Measurements from ENCODE around the gene GJD4. TPM values are rescaled to one million over a fixed set of nuclear protein-coding genes. Genes with fewer than 3 reads are reported as not detected.

The GJD4 gene
- total RNA-seq, 1 experiment from 2014 or later: not detected

GRCh38 chr10:35642793-35643114 lies 37.6 kb downstream of the GJD4 start:
- no peaks in the 10 kb centered on the region for H3K27me3 Mint-ChIP-seq (ENCODE audit: insufficient read depth, unreplicated experiment)
- TF ChIP-seq, protein P1, sequence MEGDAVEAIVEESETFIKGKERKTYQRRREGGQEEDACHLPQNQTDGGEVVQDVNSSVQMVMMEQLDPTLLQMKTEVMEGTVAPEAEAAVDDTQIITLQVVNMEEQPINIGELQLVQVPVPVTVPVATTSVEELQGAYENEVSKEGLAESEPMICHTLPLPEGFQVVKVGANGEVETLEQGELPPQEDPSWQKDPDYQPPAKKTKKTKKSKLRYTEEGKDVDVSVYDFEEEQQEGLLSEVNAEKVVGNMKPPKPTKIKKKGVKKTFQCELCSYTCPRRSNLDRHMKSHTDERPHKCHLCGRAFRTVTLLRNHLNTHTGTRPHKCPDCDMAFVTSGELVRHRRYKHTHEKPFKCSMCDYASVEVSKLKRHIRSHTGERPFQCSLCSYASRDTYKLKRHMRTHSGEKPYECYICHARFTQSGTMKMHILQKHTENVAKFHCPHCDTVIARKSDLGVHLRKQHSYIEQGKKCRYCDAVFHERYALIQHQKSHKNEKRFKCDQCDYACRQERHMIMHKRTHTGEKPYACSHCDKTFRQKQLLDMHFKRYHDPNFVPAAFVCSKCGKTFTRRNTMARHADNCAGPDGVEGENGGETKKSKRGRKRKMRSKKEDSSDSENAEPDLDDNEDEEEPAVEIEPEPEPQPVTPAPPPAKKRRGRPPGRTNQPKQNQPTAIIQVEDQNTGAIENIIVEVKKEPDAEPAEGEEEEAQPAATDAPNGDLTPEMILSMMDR (IDR thresholded peaks at IDR 0.05; ENCODE audit: unreplicated experiment): no peak
- BruUV-seq (replicated peaks): no TSS peak
- intact Hi-C loops (cut with micrococcal nuclease): loop anchor here (1.0 to 10.0 kb wide), 6 partner anchors 582 to 1136 kb away; no protein-coding TSS in a partner anchor
- H3K4me3 Mint-ChIP-seq (ENCODE audit: unreplicated experiment): peak overlapping the region; percentile 85
- no peaks in the 10 kb centered on the region for H3K9me3 Mint-ChIP-seq (ENCODE audit: unreplicated experiment)
- peak overlapping the region; percentile 31 for H3K27ac Mint-ChIP-seq (ENCODE audit: low read depth, unreplicated experiment)
- POLR2A ChIA-PET: no interaction called here
- H3K4me1 Mint-ChIP-seq (ENCODE audit: insufficient read depth, unreplicated experiment): peaks cover 6% of the 10 kb centered on the region
- CTCF ChIA-PET: no interaction called here
- DNase-seq (ENCODE audit: unreplicated experiment): no peak
- peaks cover 37% of the 10 kb centered on the region for H3K36me3 Mint-ChIP-seq (ENCODE audit: insufficient read depth, unreplicated experiment)

DNA sequence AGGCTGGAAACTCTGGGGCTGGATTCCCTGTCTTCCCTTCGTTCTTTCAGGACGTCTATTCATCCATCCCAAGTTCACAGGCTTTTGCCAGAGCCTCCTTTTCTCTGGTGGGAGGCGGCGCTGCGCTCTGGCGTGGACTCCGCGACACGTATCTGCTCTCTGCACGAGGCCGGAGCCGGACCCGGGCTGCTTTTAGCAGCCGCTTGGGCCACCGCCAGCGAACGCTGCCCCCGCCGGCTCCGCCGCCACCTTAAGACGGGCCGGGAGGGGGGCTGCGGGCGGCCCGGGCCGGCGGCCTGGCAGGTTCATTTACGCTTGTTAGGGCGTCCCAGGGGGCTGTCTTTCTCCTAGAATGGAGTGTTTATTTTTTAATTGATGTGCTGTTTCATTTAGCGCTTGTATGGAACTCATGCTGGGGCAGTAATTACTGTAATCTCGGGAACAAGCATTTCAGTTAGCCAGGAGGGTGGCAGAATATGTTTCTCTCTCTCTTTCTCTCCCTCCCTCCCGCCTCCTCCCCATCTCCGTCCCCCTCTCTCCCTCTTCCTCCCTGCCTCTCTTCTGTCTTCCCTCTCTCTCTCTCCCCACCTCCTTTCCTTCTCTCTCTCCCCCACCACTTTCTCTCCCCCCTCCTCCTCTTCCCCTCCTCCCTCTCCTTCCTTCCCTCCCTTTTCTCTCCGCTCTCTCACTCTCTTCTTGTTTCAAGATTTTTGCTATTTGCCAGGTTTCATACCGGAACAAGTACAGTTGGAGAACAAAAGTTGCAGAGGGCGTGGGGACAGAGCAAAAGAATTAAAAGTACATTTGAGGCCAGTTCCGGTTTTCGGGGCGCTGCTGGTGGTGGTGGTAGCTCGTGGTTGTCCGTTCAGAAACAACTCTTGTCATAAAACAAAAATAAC lies 38.3 kb downstream of the GJD4 start:
- ChIA-PET CTCF (interaction anchor here (0.6 to 1.1 kb wide), 3 partner anchors 98 to 885 kb away, joined by 3 to 4 read pairs (median 3); no protein-coding TSS in a partner anchor), POLR2A (interaction anchor here (0.9 to 1.1 kb wide), 2 partner anchors 1097 to 1136 kb away, joined by 4 to 6 read pairs; no protein-coding TSS in a partner anchor)
- peaks cover 6% of the 10 kb centered on the region for H3K4me1 Mint-ChIP-seq (ENCODE audit: insufficient read depth, unreplicated experiment)
- peak overlapping the region; percentile 85 for H3K4me3 Mint-ChIP-seq (ENCODE audit: unreplicated experiment)
- H3K27ac Mint-ChIP-seq (ENCODE audit: low read depth, unreplicated experiment): no peak overlapping the region
- TF ChIP-seq, protein P1 (IDR thresholded peaks at IDR 0.05; ENCODE audit: unreplicated experiment): no peak
- BruUV-seq (replicated peaks): no TSS peak
- peaks cover 31% of the 10 kb centered on the region for H3K36me3 Mint-ChIP-seq (ENCODE audit: insufficient read depth, unreplicated experiment)
- H3K27me3 Mint-ChIP-seq (ENCODE audit: insufficient read depth, unreplicated experiment): no peaks in the 10 kb centered on the region
- H3K9me3 Mint-ChIP-seq (ENCODE audit: unreplicated experiment): no peaks in the 10 kb centered on the region
- peak; percentile 33 for DNase-seq (ENCODE audit: unreplicated experiment)
- intact Hi-C loops (cut with micrococcal nuclease): loop anchor here (2.0 to 10.0 kb wide), 5 partner anchors 581 to 1135 kb away; no protein-coding TSS in a partner anchor

DNA sequence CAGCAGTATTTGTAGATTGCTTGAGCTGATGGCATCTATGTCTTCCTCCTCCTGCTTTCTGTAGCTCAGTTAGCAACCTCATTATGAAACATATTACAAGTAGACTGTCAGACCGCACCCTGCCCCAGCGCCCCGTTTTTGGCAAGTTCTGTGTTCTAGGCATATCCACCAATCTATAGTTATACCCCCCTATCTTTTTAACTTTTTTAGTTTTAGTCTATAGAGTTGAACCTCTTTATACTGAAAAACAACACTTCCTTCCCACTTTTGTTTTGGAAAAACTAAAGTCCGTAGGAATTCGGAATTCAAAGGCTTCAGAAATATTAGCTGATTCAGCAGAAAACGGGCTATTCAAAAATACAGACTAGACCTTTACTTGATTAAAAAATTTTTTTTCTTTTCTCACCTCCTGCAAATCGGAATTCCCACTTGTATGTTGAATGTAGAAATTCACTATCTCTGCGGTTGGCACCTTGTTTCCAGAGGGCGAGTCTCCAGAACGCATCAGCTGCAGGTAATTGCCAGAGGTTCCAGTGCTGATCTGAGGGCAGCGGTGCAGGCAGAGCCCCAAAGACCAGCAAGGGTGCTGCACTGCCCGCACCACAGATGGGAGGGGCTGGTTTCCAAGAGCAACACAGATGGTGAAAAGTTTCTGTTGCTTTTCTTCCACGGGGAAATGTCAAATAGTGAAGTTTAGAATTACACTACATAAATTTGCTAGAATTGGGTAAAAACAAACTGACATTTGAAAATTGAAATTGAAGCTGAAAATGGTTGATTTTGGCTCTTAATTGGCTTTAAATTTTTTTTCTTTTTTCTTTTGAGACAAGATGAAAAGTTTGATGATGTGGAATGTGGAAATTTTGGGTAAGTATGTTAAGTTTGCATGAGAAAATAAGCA lies 39.2 kb downstream of the GJD4 start:
- no peak for DNase-seq (ENCODE audit: unreplicated experiment)
- H3K27me3 Mint-ChIP-seq (ENCODE audit: insufficient read depth, unreplicated experiment): no peaks in the 10 kb centered on the region
- intact Hi-C loops (cut with micrococcal nuclease): loop anchor here (5.0 to 10.0 kb wide), 3 partner anchors 581 to 961 kb away; no protein-coding TSS in a partner anchor
- no peak overlapping the region for H3K27ac Mint-ChIP-seq (ENCODE audit: low read depth, unreplicated experiment)
- CTCF ChIA-PET: interaction anchor here (0.6 to 1.1 kb wide), 3 partner anchors 97 to 884 kb away, joined by 3 to 4 read pairs (median 3); no protein-coding TSS in a partner anchor
- H3K36me3 Mint-ChIP-seq (ENCODE audit: insufficient read depth, unreplicated experiment): peaks cover 22% of the 10 kb centered on the region
- peaks cover 6% of the 10 kb centered on the region for H3K4me1 Mint-ChIP-seq (ENCODE audit: insufficient read depth, unreplicated experiment)
- H3K4me3 Mint-ChIP-seq (ENCODE audit: unreplicated experiment): peak overlapping the region; percentile 85
- no peaks in the 10 kb centered on the region for H3K9me3 Mint-ChIP-seq (ENCODE audit: unreplicated experiment)
- BruUV-seq (replicated peaks): TSS peak; percentile 29
- TF ChIP-seq, protein P1 (IDR thresholded peaks at IDR 0.05; ENCODE audit: unreplicated experiment): no peak
- POLR2A ChIA-PET: interaction anchor here (0.8 to 1.1 kb wide), 3 partner anchors 1096 to 1135 kb away, joined by 3 to 6 read pairs (median 4); no protein-coding TSS in a partner anchor

All from MCF 10A (cell line).